HCT116 (cell line): Measurements from ENCODE around the gene STRN. TPM values are rescaled to one million over a fixed set of nuclear protein-coding genes. Genes with fewer than 3 reads are reported as not detected.
"Not testable (repeated sequence)": the region's sequence is repeated elsewhere in the genome, so short reads cannot be mapped to it uniquely, and the experiment has no call there.

Experiments used
- ATAC-seq: fragments of 200-7000 bp; cut with Tn5 transposase; 2 replicates; pipeline ENCODE4 v1.9.1; 2020; ENCODE audit warnings: mild to moderate bottlenecking, moderate library complexity
- BruUV-seq: library from RNA; stranded (reverse); fragments of 400-500 nt; replicated peaks from 2 replicates; lab custom pipeline; 2021; lab: Mats Ljungman, UMichigan
- CTCF ChIA-PET: fragments of 300-600 bp; sonication (Branson Sonifier 250); formaldehyde crosslinking; loops from one replicate; lab custom pipeline; 2021; ENCODE audit warnings: antibody characterized with exemption; lab: Charles Lee
- POLR2A ChIA-PET: fragments of 300-600, 350-600 bp; sonication (Branson Sonifier 250); formaldehyde crosslinking; loops from one replicate; lab custom pipeline; 2021; ENCODE audit warnings: antibody characterized with exemption; lab: Charles Lee
- RAD21 ChIA-PET, 2 experiments: fragments of 300-600 bp; sonication (Branson Sonifier 250); formaldehyde crosslinking; loops; one replicate each; lab custom pipeline; 2023; ENCODE audit warnings: low total read pairs in 2 of 2; ENCODE audit not compliant: uncharacterized antibody in 2 of 2, unreplicated experiment in 2 of 2, low non-redundant PET in 1 of 2; lab: Charles Lee
- DNase-seq: peaks from one replicate; pipeline ENCODE4 v3.0.0-alpha.2; 2010; ENCODE audit warnings: low read depth, low spot score
- H2AFZ ChIP-seq: fragments of 200-600 bp; shearing (Covaris generic), sonication (generic); 2 replicates; pipeline ENCODE4 v1.6.1; 2017; ENCODE audit warnings: low read depth, mixed run types, mixed read lengths, antibody characterized with exemption, low read length; ENCODE audit not compliant: poor library complexity, severe bottlenecking
- H3K27ac ChIP-seq: 2 replicates; pipeline ENCODE4 v1.5.1; 2012; ENCODE audit warnings: low read depth, low read length
- H3K27me3 ChIP-seq: fragments of 200-600 bp; sonication (generic); 2 replicates; pipeline ENCODE4 v1.6.1; 2016; ENCODE audit warnings: mixed run types, low read length, mixed read lengths; ENCODE audit not compliant: insufficient read depth
- H3K36me3 ChIP-seq, 2 experiments: fragments of 200-500 bp in 1 of 2; fragments of 200-600 bp in 1 of 2; sonication (Bioruptor generic) in 1 of 2; sonication (generic) in 1 of 2; 2 replicates each; pipeline versions ENCODE4 v1.5.1 to v1.6.1; 2014 to 2016; ENCODE audit warnings: low read length in 2 of 2, inconsistent platforms in 1 of 2, mixed read lengths in 1 of 2, mixed run types in 1 of 2; ENCODE audit not compliant: insufficient read depth in 2 of 2, control insufficient read depth in 1 of 2
- H3K4me1 ChIP-seq, 2 experiments: fragments of 200-600 bp in 1 of 2; sonication (generic) in 1 of 2; 2 replicates each; pipeline versions ENCODE4 v1.5.1 to v1.6.1; 2012 to 2017; ENCODE audit warnings: low read length in 2 of 2, inconsistent platforms in 1 of 2, mild to moderate bottlenecking in 1 of 2, mixed read lengths in 1 of 2, mixed run types in 1 of 2, moderate library complexity in 1 of 2; ENCODE audit not compliant: insufficient read depth in 2 of 2, control insufficient read depth in 1 of 2
- H3K4me2 ChIP-seq: fragments of 200-600 bp; sonication (generic); 2 replicates; pipeline ENCODE4 v1.6.1; 2017; ENCODE audit warnings: mixed run types, low read length, mixed read lengths
- H3K4me3 ChIP-seq, 2 experiments: fragments of 200-600 bp in 1 of 2; sonication (generic) in 1 of 2; replicated peaks in 1 of 2; 2 replicates each; pipeline ENCODE4 v1.5.1; 2011 to 2016; ENCODE audit warnings: low read length in 2 of 2, control low read depth in 1 of 2, low read depth in 1 of 2, mild to moderate bottlenecking in 1 of 2, mixed read lengths in 1 of 2, mixed run types in 1 of 2
- H3K79me2 ChIP-seq: fragments of 200-600 bp; sonication (generic); 2 replicates; pipeline ENCODE4 v1.6.1; 2017; ENCODE audit warnings: mild to moderate bottlenecking, mixed run types, low read length, moderate library complexity, mixed read lengths; ENCODE audit not compliant: insufficient read depth
- H3K9ac ChIP-seq: fragments of 200-600 bp; sonication (generic); 2 replicates; pipeline ENCODE4 v1.6.1; 2016; ENCODE audit warnings: low read length, mixed read lengths
- H3K9me2 ChIP-seq: fragments of 200-600 bp; sonication (generic), shearing (Covaris generic); 2 replicates; pipeline ENCODE4 v1.6.1; 2017; ENCODE audit warnings: mixed run types, mild to moderate bottlenecking, moderate library complexity; ENCODE audit not compliant: insufficient read depth
- H3K9me3 ChIP-seq, 2 experiments: fragments of 200-500 bp in 1 of 2; fragments of 200-600 bp in 1 of 2; sonication (Bioruptor generic) in 1 of 2; sonication (generic) in 1 of 2; 2 replicates each; pipeline ENCODE4 v1.6.1; 2014 to 2017; ENCODE audit warnings: low read length in 2 of 2, mixed read lengths in 2 of 2, inconsistent platforms in 1 of 2, low read depth in 1 of 2, mild to moderate bottlenecking in 1 of 2, mixed run types in 1 of 2, moderate library complexity in 1 of 2; ENCODE audit not compliant: control insufficient read depth in 1 of 2, insufficient read depth in 1 of 2
- H4K20me1 ChIP-seq: fragments of 200-600 bp; sonication (generic), shearing (Covaris generic); 2 replicates; pipeline ENCODE4 v1.6.1; 2017; ENCODE audit warnings: mixed run types, mild to moderate bottlenecking, moderate library complexity; ENCODE audit not compliant: insufficient read depth
- ATF3 ChIP-seq: IDR thresholded peaks from 2 replicates; pipeline ENCODE4 v1.6.1; 2012
- CEBPB ChIP-seq: IDR thresholded peaks from 2 replicates; pipeline ENCODE4 v1.6.1; 2012; ENCODE audit warnings: low read depth
- CTCF ChIP-seq, 3 experiments: fragments of 200-600 bp in 1 of 3; sonication (generic) in 1 of 3; IDR thresholded peaks in 2 of 3; conservative IDR thresholded peaks in 1 of 3; 2 replicates each; pipeline ENCODE4 v1.5.1; 2012 to 2017; ENCODE audit warnings: low read depth in 2 of 3, low read length in 2 of 3, antibody characterized with exemption in 1 of 3, borderline replicate concordance in 1 of 3, control low read depth in 1 of 3, mild to moderate bottlenecking in 1 of 3, mixed read lengths in 1 of 3, mixed run types in 1 of 3, moderate library complexity in 1 of 3; ENCODE audit not compliant: insufficient read depth in 1 of 3
- EZH2 ChIP-seq: fragments of 200-600 bp; sonication (generic); IDR thresholded peaks from 2 replicates; pipeline ENCODE4 v1.6.1; 2017; ENCODE audit warnings: antibody characterized with exemption, mixed run types
- EZH2phosphoT487 ChIP-seq: fragments of 200-600 bp; IDR thresholded peaks from 2 replicates; pipeline ENCODE4 v1.6.1; 2018; ENCODE audit warnings: antibody characterized with exemption, borderline replicate concordance
- JUND ChIP-seq: IDR thresholded peaks from 2 replicates; pipeline ENCODE4 v1.6.1; 2012
- POLR2A ChIP-seq: IDR thresholded peaks from 2 replicates; pipeline ENCODE4 v1.7.0; 2011; ENCODE audit warnings: borderline replicate concordance; ENCODE audit not compliant: insufficient read depth, insufficient read length; ENCODE audit errors: extremely low read depth
- RAD21 ChIP-seq: IDR thresholded peaks from 2 replicates; pipeline ENCODE4 v1.6.1; 2012; ENCODE audit warnings: low read depth, mild to moderate bottlenecking
- SIN3A ChIP-seq: IDR thresholded peaks from 2 replicates; pipeline ENCODE4 v1.6.1; 2012; ENCODE audit warnings: low read depth
- SRF ChIP-seq: IDR thresholded peaks from 2 replicates; pipeline ENCODE4 v1.6.1; 2012; ENCODE audit warnings: low read depth
- TCF7L2 ChIP-seq: IDR thresholded peaks from 2 replicates; pipeline ENCODE4 v1.7.0; 2011; ENCODE audit warnings: borderline replicate concordance, inconsistent platforms; ENCODE audit not compliant: insufficient read depth, insufficient read length; ENCODE audit errors: extremely low read depth
- YY1 ChIP-seq: IDR thresholded peaks from 2 replicates; pipeline ENCODE4 v1.6.1; 2011; ENCODE audit warnings: low read length, low read depth, moderate library complexity, mild to moderate bottlenecking; ENCODE audit not compliant: insufficient replicate concordance; ENCODE audit errors: extremely low read depth
- ZBTB33 ChIP-seq: IDR thresholded peaks from 2 replicates; pipeline ENCODE4 v1.6.1; 2011; ENCODE audit warnings: mild to moderate bottlenecking, low read length, moderate library complexity; ENCODE audit not compliant: insufficient replicate concordance; ENCODE audit errors: extremely low read depth
- ZFX ChIP-seq: fragments of 450-650 bp; IDR thresholded peaks from 2 replicates; pipeline ENCODE4 v1.6.1; 2017
- intact Hi-C: fragments of 100-400 bp; cut with micrococcal nuclease; formaldehyde crosslinking; loops from 2 replicates; pipeline ENCODE4 v1.10.0; 2022
- total RNA-seq: library from RNA; stranded (reverse); gene quantifications from one replicate; pipeline ENCODE4 v1.2.1, GENCODE V29; 2021; ENCODE audit not compliant: unreplicated experiment

STRN gene
- total RNA-seq, 1 experiment from 2014 or later, result 26.4 TPM

- Histone ChIP-seq H3K9me2 (no peaks in the 10 kb centered on the region), H3K79me2 (peaks cover 30% of the 10 kb centered on the region; the same call in 1 of the 2 replicates), H3K4me2 (no peak overlapping the region), H3K36me3 (no peaks in the 10 kb centered on the region), H3K27ac (no peak overlapping the region), H3K9me3 (no peaks in the 10 kb centered on the region), H2AFZ (no peak overlapping the region), H4K20me1 (no peaks in the 10 kb centered on the region), H3K27me3 (no peaks in the 10 kb centered on the region), H3K4me3 (no peak overlapping the region), H3K4me1 (no peaks in the 10 kb centered on the region), H3K9ac (no peak overlapping the region)
- DNase-seq, result no peak
- intact Hi-C loops, result no loop called here
- BruUV-seq, result no TSS peak
- CTCF ChIA-PET, result no interaction called here
- RAD21 ChIA-PET, result no interaction called here
- no peak for ATAC-seq
- TF ChIP-seq JUND, result no peak
- TF ChIP-seq SIN3A, result no peak
- no peak for TF ChIP-seq SRF
- no peak for TF ChIP-seq YY1
- TF ChIP-seq ZFX, result no peak
- no peak for TF ChIP-seq CEBPB
- no peak for TF ChIP-seq POLR2A
- no peak for TF ChIP-seq ATF3
- no peak for TF ChIP-seq RAD21
- no peak for TF ChIP-seq CTCF (IDR thresholded peaks at IDR 0.05 in 2 of 3, conservative IDR thresholded peaks at IDR 0.05 in 1 of 3; ENCODE audit: borderline replicate concordance in 1 of 3, insufficient read depth in 1 of 3, low read depth in 2 of 3, low read length in 2 of 3)
- no peak for TF ChIP-seq EZH2phosphoT487
- TF ChIP-seq TCF7L2, result no peak
- no peak for TF ChIP-seq EZH2
- no peak for TF ChIP-seq ZBTB33
- POLR2A ChIA-PET, result no interaction called here
These were observed 24.5 kb downstream of the STRN start for GRCh38 chr2:36941867-36942266.

GRCh38 chr2:36936526-36936925 is 29.8 kb downstream of the STRN start:
- intact Hi-C loops, result not testable (repeated sequence)

More at GRCh38 chr2:36936526-36936925, 29.8 kb downstream of the STRN start:
- H3K27me3 ChIP-seq, H4K20me1 ChIP-seq, POLR2A ChIA-PET, H3K4me1 ChIP-seq, H3K79me2 ChIP-seq, H3K9me2 ChIP-seq, H3K27ac ChIP-seq, H3K4me3 ChIP-seq, CTCF ChIA-PET, H3K9ac ChIP-seq, H3K4me2 ChIP-seq, RAD21 ChIA-PET, ATAC-seq, H3K36me3 ChIP-seq, H2AFZ ChIP-seq, BruUV-seq, H3K9me3 ChIP-seq, DNase-seq: not testable (repeated sequence)
